ENCODE data around the gene EHF.
"Not testable (repeated sequence)": the region's sequence is repeated elsewhere in the genome, so short reads cannot be mapped to it uniquely, and the experiment has no call there.

The EHF gene

DNA sequence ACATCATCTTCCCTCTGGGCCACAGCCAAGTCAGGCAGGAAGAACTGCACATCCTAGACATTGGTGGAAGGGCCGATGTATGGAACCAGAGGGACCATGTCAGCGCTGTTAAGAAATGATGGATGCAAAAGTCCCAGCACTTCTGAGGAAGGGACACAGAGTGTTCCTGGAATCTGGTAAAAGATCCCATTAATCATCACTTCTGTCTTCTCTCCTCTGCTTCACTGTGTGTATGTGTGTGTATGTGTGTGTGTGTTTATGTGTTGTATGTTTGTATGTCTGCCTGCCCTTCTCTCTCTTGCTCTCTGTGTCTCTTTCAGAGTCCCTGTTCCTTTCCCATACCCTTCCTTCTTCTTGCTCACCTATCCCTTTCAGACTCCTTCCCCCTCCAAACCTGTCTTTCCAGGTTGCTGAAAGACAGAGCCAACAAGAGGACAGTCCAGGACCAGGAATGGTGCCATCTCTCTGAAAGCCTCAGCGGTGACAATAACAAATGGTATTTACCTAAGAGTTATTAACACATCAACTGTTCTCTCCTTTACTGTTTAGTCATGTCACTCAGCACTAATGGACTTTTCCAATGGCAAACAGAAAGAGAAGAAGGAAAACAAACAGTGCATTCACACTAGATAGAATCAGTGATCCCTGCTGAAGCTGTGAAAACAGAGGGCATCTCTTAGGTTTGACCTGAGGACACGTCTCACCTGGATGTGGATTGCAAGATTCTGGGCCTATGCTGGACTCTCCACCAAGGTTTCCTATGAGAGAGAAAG lies 47.1 kb downstream of the EHF start:
- no peak for DNase-seq (ENCODE audit: low read depth, low spot score)

- DNase-seq (ENCODE audit: low read depth, low spot score), result no peak
These were observed 47.7 kb downstream of the EHF start for GRCh38 chr11:34668583-34669053.

DNA sequence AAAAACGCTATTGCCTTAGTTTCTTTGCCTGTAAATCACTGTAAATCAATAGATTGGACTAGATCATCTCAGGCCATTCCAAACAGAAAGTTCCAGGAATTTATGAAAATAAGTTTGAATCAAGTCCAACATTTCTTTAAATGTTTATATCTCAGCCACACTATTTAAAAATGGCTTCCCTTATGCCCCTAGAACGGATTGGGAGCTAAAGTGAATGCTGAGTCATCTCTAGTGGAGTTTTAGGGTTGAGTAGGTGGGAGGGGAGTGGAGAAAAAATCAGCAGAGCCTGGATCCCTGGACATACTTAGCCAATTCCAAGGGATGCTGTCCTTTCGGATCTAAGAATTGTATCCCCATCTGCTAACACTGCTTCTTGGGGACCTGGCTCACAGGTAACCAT lies 48.6 kb downstream of the EHF start:
- DNase-seq (ENCODE audit: low read depth, low spot score), result no peak

DNA sequence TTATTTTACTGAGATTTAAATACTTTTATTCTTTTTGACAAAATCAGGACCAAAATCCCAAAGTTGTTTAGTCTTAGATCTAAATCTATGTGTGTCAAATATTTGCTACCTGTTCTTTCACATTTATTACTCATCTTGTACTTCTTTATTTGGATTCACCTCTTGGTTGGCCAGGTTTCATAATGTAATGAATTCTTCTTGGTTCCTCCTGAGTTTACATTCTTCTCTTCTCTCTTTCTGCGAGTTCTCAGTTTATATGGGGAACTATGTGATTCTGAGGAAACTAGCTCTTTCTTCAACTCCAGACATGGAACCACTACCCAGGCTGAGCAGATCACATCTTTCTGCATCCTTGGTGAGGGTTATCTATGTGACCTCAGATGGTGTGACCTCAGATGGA lies 50.2 kb downstream of the EHF start:
- no peak for DNase-seq (ENCODE audit: low read depth, low spot score)

- DNase-seq (ENCODE audit: low read depth, low spot score), result no peak
These were observed 51.1 kb downstream of the EHF start for GRCh38 chr11:34671946-34672345.

- no peak for DNase-seq (ENCODE audit: low read depth, low spot score)
These were observed 53.1 kb downstream of the EHF start for GRCh38 chr11:34674038-34674437.

- no peak for DNase-seq (ENCODE audit: low read depth, low spot score)
These were observed 55.3 kb downstream of the EHF start for GRCh38 chr11:34676227-34676626.

- no peak for DNase-seq (ENCODE audit: low read depth, low spot score)
These were observed 58.8 kb downstream of the EHF start for GRCh38 chr11:34679681-34680080.

DNA sequence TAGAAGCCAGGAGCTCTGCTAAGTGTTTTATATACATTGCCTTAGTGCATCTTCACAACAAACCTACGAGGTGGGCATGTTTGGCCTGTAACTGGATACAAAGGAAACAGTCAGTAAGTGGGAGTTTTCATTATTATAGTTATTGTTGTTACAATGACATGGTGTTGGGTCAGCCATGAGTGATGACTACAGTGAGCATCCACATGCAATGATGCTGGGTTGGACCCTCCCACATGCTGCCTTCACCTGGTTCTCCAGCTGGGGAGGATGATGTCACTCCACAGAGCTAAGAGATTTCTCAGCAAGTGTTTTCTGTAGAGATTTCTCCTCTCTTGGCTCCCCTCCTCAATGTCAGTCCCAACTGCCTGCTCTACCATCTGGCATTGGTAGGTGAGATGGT lies 59.3 kb downstream of the EHF start:
- DNase-seq (ENCODE audit: low read depth, low spot score), result no peak

DNA sequence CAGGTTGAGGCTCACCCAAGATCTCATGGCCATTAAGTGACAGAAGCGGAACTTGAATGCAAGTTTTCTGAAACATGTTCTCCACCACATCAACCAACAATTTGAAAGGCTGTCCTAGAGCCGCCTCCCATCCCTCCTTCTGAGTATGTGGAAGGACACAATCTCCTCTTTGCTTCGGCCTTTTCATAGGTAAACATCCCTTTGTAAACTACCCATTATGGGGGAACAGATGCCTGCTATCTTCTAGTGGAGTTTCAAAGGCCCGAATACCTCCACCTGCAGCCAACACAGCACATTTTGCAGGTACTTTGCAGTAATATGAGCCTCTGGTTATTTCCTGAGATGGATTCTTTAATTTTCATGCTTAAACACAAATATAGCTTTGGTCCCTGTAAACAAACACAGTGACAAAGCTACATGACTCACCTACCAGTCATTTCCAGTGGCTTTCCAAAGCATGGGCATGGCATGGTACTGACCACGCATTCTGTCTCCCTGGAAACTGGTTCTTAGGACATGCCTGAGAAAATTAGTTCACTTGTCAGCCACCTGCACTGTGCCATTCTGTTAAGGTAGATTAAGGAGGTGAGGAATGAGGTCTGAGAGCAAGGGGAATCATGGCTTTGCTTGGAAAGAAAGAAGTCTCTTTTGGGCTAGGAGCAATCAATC lies 60.2 kb downstream of the EHF start:
- no peak for DNase-seq (ENCODE audit: low read depth, low spot score)

DNA sequence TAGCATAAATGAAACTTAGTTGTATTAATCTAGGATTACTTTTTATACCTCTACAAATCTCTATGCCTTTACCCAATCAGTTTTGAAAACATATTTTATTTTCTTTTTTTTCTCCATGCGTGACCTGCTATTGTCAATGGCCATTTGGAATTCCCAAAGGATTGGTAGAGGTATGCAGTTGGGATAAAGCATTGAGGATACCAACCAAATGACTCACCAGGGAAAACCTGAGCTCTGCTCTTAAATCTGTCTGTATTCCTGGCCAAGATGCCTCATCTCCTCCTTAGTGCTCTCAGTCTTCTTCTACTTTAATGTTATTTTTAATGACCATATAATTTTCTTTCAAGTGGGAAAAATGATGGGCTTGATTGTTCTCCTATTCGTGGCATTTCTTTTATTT lies 61.9 kb downstream of the EHF start:
- no peak for DNase-seq (ENCODE audit: low read depth, low spot score)

DNA sequence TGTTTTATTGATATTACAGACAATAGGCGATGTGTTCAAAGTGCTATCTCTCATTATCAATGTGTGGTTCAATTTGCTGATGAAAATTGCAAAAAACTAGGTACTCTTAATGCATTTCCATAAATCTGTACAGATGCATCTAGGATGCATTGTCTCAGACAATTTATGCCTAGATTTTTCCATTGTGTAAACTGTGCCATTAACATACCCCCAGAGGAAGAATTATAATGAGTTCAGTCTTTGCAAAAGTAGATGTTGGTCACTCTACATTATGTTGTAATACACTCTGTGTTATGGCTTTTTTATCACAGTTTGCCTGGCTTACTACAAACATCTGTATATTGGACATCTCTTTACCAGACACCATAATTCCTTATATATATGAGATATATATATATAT lies 62.5 kb downstream of the EHF start:
- no peak for DNase-seq (ENCODE audit: low read depth, low spot score)

DNA sequence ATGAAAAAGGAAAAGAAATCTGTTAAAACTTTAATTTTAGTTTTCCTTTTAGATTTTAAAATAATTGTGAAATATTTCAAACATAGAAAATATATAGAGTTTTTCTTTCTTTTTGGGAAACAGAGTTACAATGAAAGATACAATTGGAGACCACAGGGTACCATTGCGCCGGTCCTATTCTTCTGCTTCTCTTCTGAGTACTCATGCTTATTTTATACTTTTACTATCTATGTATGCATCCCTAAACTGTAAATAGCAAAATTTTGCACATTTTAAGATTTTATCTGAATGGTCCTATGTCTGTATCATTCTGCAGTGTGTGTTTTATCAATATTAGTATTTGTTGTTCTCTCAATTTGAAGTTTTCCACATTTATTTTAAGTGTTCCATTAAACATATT lies 65.0 kb downstream of the EHF start:
- no peak for DNase-seq (ENCODE audit: low read depth, low spot score)

- DNase-seq (ENCODE audit: low read depth, low spot score), result not testable (repeated sequence)
These were observed 71.4 kb downstream of the EHF start for GRCh38 chr11:34692299-34692698.

GRCh38 chr11:34696862-34697261 lies 76.0 kb downstream of the EHF start:
- DNase-seq (ENCODE audit: low read depth, low spot score), result no peak

- DNase-seq (ENCODE audit: low read depth, low spot score), result no peak
These were observed 86.0 kb downstream of the EHF start for GRCh38 chr11:34706709-34707461.

DNA sequence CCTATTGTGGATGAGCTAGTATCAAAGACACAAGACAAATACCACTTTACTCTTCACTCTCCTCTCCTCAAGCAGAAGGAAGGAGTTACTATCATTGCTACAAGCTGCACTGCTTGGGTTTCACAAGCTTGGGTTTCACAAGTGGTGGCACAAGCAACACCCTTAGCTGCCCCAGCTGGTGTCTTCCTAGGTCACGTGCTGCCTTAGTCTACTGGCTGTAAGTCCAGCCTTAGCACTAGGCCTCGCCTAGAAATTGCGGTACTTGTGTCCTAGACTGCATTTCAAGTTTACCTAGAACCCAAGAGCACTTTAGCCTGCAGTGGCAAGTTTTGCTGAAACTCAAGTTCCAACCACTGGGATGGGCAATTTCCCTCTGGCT lies 86.6 kb downstream of the EHF start:
- no peak for DNase-seq (ENCODE audit: low read depth, low spot score)

Measured in activated CD4-positive, CD25-positive, alpha-beta regulatory T cell treated with anti-CD3 and anti-CD28 coated beads, Interleukin-2, amount 50 U/mL, for 16 hours (primary cell).